HG03103 (cell line): ENCODE measurements around the gene TPM1.
"Not testable (repeated sequence)": the region's sequence is repeated elsewhere in the genome, so short reads cannot be mapped to it uniquely, and the experiment has no call there.

ENCODE experiments used
- ATAC-seq: cut with Tn5 transposase; IDR thresholded peaks from one replicate; pipeline ENCODE4 v1.9.1; 2021; ENCODE audit warnings: low read depth; ENCODE audit not compliant: unreplicated experiment

TPM1 gene

DNA sequence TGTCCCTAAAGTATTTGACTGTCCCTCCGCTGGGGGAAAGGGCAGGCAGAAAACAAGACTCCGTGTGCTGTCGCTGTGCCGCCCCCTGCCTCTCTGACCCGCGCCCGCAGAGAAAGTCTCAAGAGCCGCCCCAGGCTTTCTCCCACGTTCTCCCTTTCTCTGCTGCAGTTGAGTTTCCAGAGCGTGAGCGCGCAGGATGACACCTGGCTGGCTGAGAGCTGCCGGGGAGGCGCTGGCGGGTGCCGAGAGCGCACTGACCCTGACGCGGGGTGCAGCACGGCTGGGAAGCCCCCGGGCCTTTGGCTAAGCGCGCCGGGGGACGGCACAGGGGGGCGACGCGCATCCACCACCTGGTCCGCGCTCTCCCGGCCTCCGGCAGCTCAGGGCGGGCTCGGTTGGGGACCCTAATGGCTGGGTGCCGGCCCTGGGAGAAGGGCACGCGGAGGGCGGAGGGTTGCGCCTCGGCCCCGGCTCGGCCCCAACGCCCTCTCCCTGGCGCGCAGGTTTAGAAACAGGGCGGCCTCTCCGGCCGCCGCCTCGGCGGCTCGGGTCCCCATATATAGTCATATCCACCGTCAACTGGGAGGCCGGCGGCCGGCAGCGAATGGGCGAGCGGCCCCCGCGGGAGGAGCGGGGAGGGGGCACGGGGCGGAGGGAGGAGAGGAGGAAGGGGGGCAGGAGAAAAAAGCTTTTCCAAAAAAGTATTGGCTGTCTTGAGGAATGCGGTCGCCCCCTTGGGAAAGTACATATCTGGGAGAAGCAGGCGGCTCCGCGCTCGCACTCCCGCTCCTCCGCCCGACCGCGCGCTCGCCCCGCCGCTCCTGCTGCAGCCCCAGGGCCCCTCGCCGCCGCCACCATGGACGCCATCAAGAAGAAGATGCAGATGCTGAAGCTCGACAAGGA, at the start of gene TPM1:
TPM1 (plus strand) TSS at position 774 of the 903 bp plus-strand sequence; CDS start at position 857, 83 bp downstream.
- ATAC-seq = no peak

DNA sequence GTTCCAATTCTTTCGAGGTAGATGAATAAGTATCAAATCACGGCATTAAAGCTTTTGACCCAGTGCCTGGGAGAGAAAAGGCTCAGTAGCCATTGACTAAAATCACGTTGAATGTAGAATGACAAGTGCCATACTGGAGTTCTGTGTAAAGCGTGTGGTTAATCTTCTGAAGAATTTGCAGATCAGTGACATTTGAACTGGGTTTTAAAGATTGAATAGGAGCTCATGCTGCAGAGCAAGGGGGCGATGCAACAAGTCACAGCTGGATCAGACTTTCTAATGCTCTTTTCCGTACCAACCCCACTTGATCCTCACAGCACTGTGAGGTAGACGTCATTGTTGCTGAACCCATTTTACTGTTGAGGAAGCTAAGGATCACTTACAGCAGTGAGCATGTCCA, 49.5 kb upstream of the TPM1 start:
- ATAC-seq = no peak

DNA sequence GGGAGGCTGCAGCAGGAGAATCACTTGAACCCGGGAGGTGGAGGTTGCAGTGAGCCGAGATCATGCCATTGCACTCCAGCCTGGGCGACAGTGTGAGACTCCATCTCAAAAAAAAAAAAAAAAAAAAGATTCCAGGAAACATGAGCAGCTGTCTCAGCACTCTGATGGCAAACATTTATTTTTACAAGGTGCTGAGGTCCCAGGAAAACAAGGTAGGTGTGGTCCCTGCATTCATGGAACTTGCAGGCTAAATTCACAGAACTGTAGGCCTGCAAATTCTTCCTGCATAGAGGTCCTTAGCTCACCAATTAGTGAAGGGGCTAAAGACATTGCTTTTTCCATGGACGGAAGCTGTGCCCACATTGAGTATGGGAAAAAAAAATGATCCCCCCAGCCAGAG, 48.9 kb upstream of the TPM1 start:
- not testable (repeated sequence) for ATAC-seq

- ATAC-seq = no peak
These were observed 48.1 kb upstream of the TPM1 start for GRCh38 chr15:62994439-62994838.

- ATAC-seq = no peak
These were observed 47.4 kb upstream of the TPM1 start for GRCh38 chr15:62994975-62995681.

GRCh38 chr15:62997441-62997840, 45.1 kb upstream of the TPM1 start:
- no peak for ATAC-seq

DNA sequence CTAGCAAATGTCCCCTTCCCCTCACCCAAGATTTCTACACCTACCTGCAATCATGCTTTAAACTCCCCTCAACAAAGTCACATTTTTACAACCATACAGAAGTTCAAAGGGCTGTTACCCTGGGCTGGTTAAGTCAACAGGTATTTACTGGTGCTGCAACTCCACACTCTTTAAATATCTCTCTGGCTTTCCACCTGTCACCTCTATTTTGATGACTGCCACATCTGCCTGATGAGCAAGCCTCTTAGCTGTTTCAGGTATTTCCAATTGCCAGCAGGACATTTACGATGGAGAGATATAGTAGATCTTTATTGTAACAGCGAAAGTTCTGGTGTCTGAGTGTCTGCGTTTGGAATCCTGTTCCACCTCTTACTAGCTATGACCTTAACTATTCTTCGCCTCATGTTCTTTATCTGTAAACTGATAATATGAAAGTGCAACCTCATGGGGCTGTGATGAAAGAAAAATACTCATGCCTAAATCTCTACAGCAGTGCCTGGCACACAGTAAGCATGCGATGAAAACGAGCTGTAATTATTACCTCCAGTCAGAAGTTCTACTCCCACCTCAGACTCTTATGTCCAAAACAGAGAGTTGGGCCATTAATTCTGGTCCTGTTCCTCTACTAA, 44.2 kb upstream of the TPM1 start:
- no peak for ATAC-seq

- ATAC-seq = no peak
These were observed 43.4 kb upstream of the TPM1 start for GRCh38 chr15:62999178-62999577.

- no peak for ATAC-seq
These were observed 42.5 kb upstream of the TPM1 start for GRCh38 chr15:62999923-63000561.

DNA sequence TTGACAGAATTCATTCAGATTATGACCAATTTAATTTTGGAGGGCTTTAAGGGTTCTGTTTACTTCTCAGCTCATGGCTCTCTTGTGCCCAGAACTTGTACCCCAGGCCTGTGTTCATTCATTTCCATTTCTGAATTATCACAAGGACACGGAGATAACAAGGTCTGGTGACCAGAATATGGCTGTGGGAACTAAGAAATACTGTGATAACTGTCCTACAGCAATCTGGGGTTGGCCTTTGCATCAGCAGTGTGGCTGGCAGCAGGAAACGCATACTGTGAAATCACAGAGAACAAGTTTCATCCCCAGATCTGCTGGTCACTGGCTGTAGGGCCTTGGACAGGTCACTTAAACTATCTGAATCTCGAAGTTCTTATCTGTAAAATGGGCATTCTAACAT, 41.8 kb upstream of the TPM1 start:
- no peak for ATAC-seq

DNA sequence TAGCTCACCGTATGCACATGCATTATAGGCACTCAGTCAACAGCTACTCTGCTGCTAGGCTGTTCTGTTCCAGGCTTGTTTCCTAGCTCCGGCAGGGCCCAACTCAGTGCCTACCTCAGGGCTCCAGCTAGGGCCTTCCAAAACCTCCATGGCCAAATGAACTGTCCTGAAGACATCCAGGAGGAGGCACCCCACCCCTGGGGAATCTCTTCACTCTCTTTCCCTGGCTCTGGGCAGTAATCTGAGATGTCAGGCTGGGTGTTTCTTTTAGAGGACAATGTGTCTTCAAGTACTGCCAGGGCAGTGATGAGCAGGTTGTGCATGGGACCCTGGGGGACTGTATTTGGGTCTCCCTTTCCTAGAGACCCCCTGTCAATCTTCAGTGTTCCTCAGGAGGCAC, 38.3 kb upstream of the TPM1 start:
- no peak for ATAC-seq

- no peak for ATAC-seq
These were observed 36.3 kb upstream of the TPM1 start for GRCh38 chr15:63006032-63006878.

- no peak for ATAC-seq
These were observed 34.1 kb upstream of the TPM1 start for GRCh38 chr15:63008333-63009049.

DNA sequence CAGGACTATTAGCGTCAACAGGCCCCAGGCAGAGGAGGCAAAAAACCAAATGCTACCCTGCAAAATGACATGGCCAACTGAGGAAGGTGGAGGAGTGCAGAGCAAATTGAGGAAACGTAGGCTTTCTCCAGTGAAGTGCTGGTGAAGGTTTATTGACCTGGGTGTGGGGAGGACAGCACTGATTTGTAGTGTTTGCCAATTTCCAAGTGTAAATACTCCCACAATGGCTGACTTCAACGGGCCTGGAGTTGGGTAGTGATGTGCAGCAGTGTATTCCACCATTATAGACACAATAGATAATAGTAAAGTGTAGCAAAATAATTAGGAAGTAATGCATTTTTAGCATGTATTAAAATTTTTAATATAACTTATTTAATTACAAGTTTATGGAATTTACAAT, 32.2 kb upstream of the TPM1 start:
- ATAC-seq = no peak

DNA sequence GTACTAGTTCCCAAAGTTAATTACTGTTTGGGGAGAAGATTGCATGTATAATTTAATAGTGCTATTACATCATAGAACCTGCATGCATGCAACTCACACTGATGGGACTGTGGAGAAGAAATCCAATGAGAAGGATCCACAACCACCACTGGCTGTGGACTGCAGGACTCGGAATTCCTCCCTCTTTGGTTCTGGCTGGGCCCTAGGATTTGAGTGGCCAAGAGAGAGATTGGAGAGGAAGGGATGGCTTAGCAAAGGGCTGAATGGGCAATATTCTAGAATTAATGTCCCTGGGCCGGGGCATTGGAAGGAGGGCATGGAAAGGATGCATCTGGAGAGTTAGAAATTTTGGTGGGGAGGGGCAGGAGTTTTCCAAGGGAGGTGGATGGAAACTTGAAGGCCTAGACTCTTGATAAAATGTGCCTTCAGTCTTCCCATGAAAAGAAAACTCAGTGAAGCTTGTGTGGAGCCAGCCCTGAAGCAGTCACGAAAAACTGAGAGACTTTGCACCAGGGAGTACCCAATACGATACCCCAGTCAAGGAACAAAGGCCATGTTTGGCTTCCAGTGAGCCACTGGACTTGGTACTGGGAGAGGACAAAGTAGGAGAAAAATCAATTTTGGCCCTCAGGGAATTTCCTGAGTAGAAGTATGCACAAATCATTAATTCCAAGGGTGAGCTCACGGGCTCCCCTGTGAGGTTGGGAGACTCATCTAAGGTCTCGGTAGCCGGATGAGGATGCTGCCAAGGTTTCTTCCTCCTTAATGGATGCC, 31.4 kb upstream of the TPM1 start:
- ATAC-seq = no peak

DNA sequence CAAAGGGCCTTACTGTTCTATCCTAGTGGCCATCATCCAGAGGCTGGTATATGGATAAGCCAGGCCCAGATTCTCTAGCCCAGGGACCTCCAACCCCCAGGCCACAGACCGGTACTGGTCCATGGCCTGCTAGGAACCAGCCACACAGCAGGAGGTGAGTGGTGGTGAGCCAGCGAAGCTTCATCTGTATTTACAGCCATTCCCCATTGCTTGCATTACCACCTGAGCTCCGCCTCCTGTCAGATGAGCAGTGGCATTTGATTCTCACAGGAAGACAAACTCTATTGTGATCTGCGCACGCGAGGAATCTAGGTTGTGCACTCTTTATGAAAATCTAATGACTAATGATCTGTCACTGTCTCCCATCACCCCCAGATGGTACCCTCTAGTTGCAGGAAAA, 30.1 kb upstream of the TPM1 start:
- no peak for ATAC-seq

GRCh38 chr15:63013052-63013808, 29.3 kb upstream of the TPM1 start:
- ATAC-seq = no peak

GRCh38 chr15:63014578-63014977, 28.0 kb upstream of the TPM1 start:
- ATAC-seq = no peak
